HTERT RPE-1 (cell line): ENCODE measurements around the gene SLC7A4.
"Not testable (repeated sequence)": the region's sequence is repeated elsewhere in the genome, so short reads cannot be mapped to it uniquely, and the experiment has no call there.

Source experiments
- in situ Hi-C: fragments of 300-500 bp; cut with MboI; formaldehyde crosslinking; loops from 4 replicates; pipeline ENCODE4 v1.14.3; 2020; ENCODE audit warnings: low sequenced_read_pairs

Gene SLC7A4

DNA sequence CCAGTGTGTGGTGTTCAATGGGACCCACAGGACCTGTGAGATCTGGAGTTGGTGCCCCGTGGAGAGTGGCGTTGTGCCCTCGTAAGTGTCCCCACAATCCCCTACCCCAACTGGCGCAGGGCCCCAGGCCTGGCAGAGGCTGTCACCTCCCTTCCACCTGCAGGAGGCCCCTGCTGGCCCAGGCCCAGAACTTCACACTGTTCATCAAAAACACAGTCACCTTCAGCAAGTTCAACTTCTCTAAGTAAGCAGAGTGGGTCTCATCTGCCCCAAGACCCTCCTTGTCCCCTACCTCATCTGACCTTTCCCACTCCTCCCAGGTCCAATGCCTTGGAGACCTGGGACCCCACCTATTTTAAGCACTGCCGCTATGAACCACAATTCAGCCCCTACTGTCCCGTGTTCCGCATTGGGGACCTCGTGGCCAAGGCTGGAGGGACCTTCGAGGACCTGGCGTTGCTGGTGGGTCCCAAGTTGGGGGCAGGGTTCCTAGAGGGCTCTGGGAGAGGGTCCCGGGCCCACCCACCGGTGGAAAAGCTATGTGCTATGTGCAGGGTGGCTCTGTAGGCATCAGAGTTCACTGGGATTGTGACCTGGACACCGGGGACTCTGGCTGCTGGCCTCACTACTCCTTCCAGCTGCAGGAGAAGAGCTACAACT, 9.3 kb downstream of the SLC7A4 start:
- in situ Hi-C loops: no loop called here

DNA sequence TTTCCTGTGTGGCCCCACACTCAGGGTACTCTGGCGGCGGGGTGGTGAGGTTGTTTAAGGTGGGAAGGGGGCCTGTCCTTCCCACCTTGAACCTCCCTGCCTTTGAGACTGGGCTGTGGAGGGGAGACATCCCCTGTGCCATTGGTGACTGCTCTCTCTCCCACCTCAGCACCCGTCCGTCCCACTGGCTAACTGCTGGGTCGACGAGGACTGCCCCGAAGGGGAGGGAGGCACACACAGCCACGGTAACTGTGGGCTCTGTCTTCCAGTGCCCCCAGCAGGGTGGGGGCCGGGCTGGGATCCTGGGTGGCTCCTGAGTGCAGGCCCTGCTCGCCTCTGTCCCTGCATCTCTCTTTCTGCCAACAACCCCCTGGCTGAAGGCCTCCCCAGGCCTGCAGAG, 9.9 kb downstream of the SLC7A4 start:
- in situ Hi-C loops: no loop called here

DNA sequence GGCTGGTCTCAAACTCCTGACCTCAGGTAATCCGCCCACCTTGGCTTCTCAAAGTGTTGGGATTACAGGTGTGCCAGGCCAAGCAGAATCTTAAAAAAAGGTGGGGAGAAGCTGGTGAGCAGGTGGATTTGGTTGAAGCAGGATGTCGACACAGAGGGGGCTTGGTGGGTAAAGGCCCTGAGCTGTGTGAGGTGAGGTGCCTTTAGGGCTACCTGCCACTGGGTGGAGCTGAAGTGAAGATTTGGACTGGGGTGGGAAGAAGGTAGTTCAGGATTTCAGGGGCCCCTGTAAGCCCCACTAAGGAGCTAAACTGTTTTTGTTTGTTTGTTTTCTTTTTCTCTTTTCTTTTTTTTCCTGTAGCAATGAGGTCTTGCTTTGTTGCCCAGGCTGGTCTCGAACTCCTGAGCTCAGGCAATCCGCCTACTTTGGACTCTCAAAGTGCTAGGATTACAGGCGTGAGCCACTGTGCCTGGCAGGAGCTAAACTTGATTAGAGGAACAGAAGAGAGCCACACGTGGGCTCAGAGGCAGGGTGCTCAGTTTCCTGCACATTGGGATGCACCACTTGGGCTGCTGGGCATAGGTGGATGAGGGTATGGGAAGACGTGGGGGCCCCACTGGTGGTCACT, 11.4 kb downstream of the SLC7A4 start:
- in situ Hi-C loops: no loop called here

DNA sequence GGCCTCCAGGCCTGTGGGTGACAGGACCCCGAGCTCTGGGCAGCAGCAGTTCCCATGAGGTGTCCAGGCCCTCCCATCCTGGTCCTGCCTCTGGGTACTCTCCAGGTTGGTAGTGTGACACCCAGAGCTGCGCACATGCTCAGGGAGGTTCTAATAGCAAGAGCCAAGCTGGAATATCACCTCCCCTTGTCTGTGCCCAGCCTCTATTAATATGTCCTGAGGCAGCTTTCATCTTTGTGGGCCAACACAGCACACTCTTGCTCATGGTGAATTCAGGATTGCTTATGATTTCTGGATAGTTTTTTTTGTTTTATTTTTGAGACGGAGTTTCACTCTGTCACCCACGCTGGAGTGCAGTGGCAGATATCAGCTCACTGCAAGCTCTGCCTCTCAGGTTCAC, 14.0 kb downstream of the SLC7A4 start:
- in situ Hi-C loops: no loop called here

DNA sequence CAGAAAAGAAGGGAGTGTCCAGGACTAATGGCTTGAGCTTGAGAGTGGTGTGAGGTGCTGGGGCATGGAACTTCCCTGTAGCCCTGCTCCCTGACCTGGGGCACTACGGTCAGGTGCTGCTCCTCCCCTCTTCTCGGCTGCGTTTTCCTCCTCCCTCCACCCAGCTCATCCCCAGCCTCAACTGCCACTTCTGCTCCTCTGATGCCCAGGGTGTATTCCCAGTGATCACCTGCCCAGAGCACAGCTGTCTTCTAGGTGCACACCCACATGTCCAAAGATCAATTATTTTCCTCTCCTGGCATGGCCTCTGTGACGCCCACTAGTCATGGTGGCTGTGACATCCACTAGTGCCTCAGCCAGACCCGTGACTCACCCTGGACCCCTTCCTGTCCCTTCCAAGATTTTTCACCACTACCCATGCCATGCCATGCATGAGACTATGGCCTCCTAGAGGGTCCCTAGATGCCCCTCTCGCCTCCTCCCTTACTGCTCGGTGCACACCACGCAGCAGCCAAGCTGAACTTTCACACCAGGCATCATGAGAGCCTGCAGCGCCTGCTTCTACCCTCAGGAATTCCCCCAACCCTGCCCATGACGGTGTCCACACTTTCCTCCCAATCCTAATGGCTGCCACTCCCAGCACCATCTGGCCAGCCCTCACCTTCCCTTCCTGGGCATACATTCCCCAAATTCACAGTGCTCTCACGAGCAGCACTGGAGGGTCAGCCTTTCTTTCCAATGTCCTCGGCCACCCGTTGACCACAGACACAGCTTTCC, 15.5 kb downstream of the SLC7A4 start:
- in situ Hi-C loops: no loop called here

DNA sequence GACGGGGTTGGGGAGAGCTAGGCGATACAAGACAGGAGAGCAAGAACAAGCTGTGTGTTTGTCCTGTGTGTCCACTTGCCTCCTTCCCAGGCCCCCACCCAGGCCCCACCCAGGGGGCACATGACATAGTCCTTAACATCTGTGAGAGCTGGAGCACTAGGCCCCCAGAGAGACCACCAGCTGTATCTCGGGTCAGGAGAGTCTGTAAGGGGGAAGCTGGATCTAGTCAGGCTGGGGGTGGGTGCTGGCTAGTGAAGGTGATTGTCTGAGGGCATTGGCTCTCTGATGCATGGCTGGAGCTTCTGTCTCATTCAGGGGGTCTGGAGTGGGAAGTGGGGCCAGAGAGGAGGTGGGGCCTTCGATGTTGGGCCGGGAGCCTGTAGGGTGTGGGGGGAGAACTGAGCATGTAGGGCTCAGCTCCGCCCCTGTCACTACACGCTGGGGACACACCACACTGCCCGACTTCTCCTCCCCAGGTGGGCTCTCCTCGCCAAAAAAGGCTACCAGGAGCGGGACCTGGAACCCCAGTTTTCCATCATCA, 16.8 kb downstream of the SLC7A4 start:
- in situ Hi-C loops: no loop called here

DNA sequence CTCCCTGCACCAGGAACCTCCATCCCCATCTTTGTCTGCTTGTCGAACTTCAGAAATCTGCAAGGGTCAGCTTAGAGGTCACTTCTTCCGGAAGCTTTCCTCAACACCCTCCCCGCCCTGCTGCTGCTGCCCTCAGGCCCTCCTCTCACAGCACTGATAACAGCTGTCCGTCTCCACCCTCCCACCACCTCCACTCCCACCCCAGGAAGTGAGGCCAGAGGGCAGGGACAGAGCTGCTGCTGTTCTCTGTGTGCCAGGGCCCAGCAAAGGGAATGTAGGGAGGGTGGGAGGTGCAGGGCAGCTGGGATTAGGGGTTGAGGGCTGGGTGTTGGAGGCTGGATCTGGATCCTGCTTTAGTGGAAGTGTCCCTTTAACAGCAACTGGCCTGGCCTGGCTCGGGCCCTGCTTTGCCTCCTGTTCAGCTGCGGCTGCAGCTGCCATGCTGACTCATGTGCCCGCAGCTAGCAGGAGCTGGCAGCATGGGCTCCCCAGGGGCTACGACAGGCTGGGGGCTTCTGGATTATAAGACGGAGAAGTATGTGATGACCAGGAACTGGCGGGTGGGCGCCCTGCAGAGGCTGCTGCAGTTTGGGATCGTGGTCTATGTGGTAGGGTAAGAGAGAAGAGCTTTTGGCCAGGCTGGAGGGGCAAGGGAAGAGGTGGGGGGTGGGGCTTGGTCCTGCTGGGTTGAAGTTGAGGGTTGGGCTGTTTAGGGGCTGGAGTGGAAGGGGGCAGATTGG, 17.5 kb downstream of the SLC7A4 start, which contains the start of gene P2RX6:
P2RX6 (plus strand) TSS at position 440 of the 740 bp plus-strand sequence; CDS start at position 450, 10 bp downstream.
- in situ Hi-C loops: no loop called here

DNA sequence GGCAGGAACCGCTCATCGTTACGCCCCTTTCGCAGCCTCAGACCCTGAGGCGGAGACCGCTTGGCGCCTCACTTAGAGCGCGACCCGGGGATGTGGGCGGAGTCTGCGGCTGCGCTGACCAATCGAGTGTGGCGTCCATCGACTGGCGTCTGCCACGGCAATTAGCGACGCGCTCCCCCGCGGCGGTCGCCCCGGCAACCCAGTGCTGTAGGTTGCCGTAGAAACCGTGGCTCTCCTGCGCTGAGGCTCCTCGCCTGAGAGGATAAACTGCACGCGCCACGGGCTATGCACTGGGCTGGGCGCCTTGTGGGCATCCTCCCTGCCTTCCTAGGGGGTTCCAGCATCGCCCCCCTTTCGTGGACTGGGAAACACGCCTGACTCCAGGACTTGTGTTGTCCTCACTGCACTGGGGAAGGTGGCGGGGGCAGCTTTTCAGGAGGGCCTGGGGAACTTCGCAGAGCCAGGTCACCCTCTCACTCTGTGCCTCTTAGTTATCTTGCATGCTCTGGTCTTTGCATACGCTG, 18.1 kb downstream of the SLC7A4 start:
- in situ Hi-C loops: no loop called here

DNA sequence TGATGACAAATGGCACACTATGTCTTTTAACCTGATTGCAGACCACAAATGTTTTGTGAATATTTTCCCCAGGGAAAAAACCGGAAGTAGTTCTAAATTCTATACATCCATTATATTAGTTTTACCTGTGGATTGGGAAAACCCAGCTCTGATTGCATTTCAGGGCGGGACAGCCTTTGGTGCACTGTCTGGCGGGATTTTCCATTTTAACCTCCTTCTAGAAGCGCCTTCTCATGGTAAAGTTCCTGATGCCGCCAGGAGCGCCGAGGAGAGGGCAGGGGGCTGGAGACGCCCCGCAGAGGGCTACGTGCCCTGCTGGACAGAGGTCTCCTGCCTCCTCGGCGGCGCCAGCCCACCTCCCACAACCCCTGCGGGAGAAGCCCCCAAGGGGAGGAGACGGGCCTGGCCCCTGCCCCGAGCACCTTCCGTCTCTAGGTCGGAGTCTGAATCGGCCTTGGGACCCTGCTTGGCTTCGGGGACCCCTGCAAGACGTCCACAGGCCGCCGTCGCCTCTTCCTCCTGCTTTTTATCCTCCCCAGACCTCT, 18.6 kb downstream of the SLC7A4 start:
- in situ Hi-C loops: no loop called here

DNA sequence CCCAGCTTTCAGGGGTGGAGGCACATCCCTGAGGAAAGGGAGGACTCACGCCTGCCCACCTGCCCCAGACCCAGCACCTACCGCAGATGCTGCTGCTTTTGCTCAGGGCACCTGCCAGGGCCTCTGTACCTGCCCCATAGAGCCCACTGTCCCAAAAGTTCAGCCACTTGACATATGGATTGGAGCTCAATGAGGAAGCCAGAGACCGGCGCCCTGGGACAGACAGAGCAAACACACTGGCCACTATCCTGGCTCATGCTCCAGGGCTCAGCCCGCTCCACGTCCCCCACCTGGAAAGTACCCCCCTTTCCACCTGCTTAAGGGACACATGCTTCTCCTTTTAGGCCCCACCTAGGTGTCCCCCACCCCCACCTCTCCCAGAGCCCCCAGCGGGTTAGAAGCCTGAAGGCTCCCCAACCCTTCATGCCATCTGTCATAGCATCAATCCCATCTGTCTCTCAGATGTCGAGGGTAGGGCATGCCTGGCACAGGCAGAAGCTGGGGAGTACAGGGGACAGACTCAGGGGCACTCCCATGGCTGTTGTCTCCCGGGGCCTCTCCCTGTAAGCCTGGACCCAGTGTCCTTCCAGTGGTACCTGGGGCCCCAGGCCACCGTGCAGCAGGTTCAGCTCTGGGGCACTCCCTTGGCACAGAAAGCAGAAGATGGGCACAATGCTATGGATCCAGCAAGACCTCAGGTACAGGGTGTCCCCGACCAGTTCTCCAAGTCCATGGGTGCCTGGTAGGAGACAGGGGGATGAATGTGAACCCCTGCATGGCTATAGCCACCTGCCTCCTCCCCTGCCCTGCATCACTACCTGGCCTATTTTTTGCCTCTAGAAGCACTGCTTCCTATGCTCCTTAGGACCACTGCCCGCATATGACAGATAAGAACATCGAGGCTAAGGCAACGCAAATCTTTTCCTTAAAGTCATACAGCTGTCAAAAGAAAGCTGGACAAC, 19.6 kb downstream of the SLC7A4 start:
- in situ Hi-C loops: no loop called here

DNA sequence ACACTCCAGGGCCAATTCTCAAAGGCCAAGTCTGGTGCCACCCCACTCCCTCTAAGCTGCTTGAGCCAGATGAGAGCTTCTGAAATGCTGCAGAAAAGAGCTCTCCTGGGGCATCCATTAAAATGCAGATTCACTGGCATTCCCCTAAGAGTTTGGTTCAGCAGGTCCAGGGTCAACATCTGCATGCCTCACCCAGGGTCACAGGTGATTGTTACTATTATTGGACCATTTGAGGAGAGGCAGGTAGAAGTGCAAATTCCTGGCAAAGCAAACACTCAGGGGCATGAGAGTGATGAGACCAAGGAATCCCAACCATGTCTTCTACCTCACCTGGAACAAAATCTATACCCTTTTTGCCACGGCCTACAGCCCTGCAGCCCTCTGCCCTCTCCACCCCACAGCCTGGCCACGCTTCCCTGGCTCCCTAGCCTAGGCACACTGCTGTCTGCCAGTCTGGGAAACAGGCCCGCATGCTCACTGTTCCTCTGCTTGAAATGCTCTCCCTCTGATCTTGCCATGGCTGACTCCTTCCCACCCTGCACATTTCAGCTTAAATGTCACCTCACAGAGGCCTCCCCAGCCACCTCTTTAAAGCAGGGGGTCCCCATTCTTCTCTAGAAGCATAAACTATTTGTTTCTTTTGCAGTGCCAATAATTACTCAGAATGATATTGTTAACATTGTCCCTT, 21.8 kb downstream of the SLC7A4 start:
- in situ Hi-C loops: no loop called here

DNA sequence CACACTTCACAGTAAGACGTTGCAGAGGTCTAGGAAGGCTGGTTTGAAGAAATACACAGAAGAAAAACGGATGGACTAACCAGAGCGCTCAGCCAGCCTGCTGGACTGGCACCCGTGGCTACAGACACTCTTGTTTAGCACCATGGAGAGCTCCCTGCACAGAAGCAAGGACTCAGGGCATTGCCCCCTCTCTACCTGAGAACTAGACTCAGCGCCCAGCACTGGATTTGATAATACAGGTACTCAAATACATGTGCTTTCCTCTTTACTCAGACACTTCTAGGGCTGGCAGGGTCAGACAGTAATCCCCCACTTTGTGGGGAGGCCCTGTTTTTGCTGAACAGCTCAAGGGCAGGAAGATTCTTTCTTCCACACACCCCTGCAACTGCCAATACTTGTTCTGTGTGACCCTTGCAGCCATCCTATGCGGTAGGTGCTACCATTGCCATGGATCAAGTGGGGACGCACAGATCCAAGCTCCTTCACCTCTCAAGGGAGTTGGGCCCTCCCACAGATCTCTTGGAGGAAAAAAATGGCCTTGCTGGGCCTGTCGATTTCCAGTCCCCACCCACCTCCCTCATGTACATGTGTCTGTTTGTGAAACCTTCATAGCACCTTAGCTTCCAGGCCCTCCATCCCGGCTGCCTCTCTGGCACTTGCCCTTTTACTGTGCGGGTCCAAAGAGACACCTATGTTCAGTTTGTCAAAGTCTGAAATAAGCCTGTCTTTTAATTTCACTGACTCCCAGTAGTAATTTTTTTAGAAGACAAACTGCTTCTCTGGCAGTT, 22.5 kb downstream of the SLC7A4 start:
- in situ Hi-C loops: no loop called here

DNA sequence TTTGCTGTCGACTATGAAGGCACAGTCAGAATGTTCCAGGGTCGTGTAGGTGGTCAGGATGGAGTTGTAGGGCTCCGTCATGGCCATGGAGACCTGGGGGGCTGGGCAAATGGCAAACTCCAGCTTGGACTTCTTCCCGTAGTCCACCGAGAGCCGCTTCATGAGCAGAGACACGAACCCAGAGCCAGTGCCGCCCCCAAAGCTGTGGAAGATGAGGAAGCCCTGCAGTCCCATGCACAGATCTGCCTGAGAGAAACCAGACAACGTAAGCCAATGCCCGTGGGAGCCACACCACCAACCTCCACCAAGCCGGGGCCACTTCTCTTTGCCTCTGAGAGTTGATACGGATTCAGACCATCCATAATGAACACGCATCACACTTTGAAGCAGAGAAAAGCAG, 23.2 kb downstream of the SLC7A4 start:
- in situ Hi-C loops: not testable (repeated sequence)

DNA sequence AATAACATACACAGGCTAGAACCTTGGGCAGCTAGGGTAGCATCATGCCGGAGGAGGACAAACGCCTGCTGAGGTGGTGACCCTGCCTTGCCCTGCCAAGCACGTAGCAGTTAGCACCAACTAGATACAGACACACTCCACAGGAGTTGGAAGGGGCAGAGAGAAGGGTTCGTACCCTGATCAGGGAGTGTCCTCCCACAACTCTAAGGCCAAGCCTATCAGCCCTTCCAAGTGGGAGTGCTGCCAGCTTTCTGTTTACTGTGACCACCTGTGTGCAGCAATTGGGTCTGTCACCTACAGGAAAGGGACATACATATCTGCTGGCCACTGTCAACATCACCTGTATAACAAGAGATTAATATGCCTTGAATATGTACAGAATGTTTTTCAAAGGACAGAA, 28.6 kb downstream of the SLC7A4 start:
- in situ Hi-C loops: no loop called here

DNA sequence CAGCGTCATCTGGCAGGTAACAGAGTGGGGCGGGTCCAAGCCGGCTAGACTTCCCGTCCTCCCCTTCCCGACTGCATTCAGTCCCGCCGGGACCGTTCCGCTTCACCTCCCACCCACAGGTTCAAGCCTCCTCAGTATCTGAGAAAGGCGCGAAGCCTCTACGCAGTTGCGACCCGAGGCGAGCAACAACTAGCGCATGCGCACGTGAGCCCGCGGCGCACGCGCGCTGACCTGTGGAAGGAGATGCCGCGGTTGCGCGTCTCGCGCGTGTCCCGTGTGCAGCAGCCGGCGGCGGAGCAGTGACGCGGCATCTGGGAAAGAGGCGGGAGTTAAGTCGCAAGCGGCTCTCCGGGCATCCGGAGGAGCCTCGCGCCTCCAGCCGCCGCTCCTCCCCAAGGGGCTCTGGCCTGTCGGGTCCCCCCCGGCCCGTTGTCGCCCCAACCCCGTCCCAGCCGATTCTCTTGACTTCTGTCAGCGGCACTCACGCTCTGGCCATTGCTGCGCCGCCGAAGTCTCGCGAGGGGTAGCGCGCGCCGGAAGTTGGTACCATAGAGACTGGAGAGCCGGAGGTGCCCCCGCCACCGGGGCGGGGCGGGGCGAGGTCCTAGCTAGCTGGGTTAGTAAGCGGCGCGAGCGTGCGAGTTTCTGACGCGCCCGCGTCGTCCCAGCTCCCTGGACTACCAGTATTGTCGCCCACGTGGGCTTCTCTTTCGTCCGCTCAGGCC, 30.6 kb downstream of the SLC7A4 start, which contains the start of gene THAP7:
THAP7 (minus strand) TSS at position 518 of the 725 bp plus-strand sequence; CDS start at position 311, 207 bp downstream.
- in situ Hi-C loops: no loop called here

DNA sequence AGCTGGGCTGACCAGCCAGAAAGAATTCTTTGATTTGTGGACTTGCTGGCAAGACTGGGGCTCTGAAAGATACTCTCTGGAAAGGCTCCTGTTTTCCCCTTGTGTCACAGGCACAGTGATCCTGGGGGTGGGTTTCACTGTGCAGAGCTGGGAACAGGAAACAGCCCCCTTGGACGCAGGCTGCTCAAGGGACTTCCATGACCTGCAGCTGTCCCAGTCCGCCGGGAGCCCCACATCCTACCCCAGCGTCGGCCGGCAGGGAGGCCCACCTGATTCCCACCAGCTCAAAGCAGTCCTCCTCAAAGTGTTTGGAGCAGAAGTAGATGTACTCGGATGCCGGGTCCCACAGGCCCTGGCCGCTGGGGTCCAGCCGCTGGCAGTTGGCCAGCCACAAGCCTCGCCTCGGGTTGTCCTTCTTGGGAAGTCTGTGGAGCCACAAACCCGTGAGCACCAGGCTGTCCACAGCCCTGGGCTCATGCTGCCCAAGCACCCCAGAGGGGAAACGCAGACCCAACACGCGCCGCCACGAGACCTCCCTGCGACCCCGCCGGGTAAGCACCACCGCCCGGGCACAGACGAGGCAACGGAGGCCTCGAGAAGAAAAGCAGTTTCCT, 31.3 kb downstream of the SLC7A4 start:
- in situ Hi-C loops: no loop called here
